ENCODE measurements around the gene TRMT6. TPM values are rescaled to one million over a fixed set of nuclear protein-coding genes. Genes with fewer than 3 reads are reported as not detected.
A peak's percentile ranks its signal among the peaks of the same experiment; 100 is the strongest.

TRMT6 gene
- total and polyA plus RNA-seq, 4 donors: 3.1 to 6.2 (median 4.0) TPM

GRCh38 chr20:5987383-5987782 is 37.0 kb upstream of the TRMT6 start:
- peaks cover 0 to 6% (median 1%) of the 10 kb centered on the region in 4 donors for H3K36me3 ChIP-seq (ENCODE audit: control insufficient read depth in 4 of 4, insufficient read depth in 3 of 4, low read depth in 1 of 4, low read length in 3 of 4)
- no peak overlapping the region for H3K9ac ChIP-seq (ENCODE audit: low read depth in 1 of 2, low read length in 2 of 2)
- H3K9me3 ChIP-seq (ENCODE audit: control insufficient read depth in 4 of 4, low read length in 3 of 4): no peaks in the 10 kb centered on the region
- no peaks in the 10 kb centered on the region for H3K4me1 ChIP-seq (ENCODE audit: control insufficient read depth in 4 of 4, insufficient read depth in 4 of 4, low read length in 3 of 4)
- no peak overlapping the region for H3K4me3 ChIP-seq (ENCODE audit: low read depth in 1 of 3, low read length in 3 of 3)
- no peak for DNase-seq (ENCODE audit: low spot score)
- H3K27ac ChIP-seq (ENCODE audit: low read depth in 1 of 2, low read length in 2 of 2): no peak overlapping the region
- TF ChIP-seq NR2F2 (IDR thresholded peaks at IDR 0.05) (no peak), RXRA (IDR thresholded peaks at IDR 0.05) (no peak), RAD21 (IDR thresholded peaks at IDR 0.05) (no peak), CTCF (IDR thresholded peaks at IDR 0.05; ENCODE audit: low read depth, low read length, missing input control) (no peak), REST (IDR thresholded peaks at IDR 0.05) (no peak), ZBTB33 (IDR thresholded peaks at IDR 0.05) (no peak), JUND (IDR thresholded peaks at IDR 0.05) (no peak), YY1 (IDR thresholded peaks at IDR 0.05) (no peak), SP1 (IDR thresholded peaks at IDR 0.05) (no peak), MAX (IDR thresholded peaks at IDR 0.05) (no peak), GABPA (IDR thresholded peaks at IDR 0.05 in 1 of 2, conservative IDR thresholded peaks at IDR 0.05 in 1 of 2) (no peak)
- over 99% methylated on average over 2 of the region's 2 CpGs for WGBS
- no peaks in the 10 kb centered on the region for H3K27me3 ChIP-seq (ENCODE audit: control insufficient read depth in 4 of 4, insufficient read depth in 4 of 4, low read length in 3 of 4)

- Histone ChIP-seq H3K4me3 (ENCODE audit: low read depth in 1 of 3, low read length in 3 of 3) (no peak overlapping the region), H3K36me3 (ENCODE audit: control insufficient read depth in 4 of 4, insufficient read depth in 3 of 4, low read depth in 1 of 4, low read length in 3 of 4) (peaks cover 0 to 2% (median 2%) of the 10 kb centered on the region in 4 donors), H3K27ac (ENCODE audit: low read depth in 1 of 2, low read length in 2 of 2) (no peak overlapping the region), H3K9me3 (ENCODE audit: control insufficient read depth in 4 of 4, low read length in 3 of 4) (no peaks in the 10 kb centered on the region), H3K27me3 (ENCODE audit: control insufficient read depth in 4 of 4, insufficient read depth in 4 of 4, low read length in 3 of 4) (no peaks in the 10 kb centered on the region), H3K9ac (ENCODE audit: low read depth in 1 of 2, low read length in 2 of 2) (no peak overlapping the region), H3K4me1 (ENCODE audit: control insufficient read depth in 4 of 4, insufficient read depth in 4 of 4, low read length in 3 of 4) (peaks cover 3 to 17% (median 11%) of the 10 kb centered on the region in 4 donors)
- DNase-seq (ENCODE audit: low spot score): no peak
- TF ChIP-seq HNF4A (conservative IDR thresholded peaks at IDR 0.05) (peak; percentile 69 to 87), RXRA (IDR thresholded peaks at IDR 0.05) (peak; percentile 58 to 68), SP1 (IDR thresholded peaks at IDR 0.05) (peak; percentile 61), TAF1 (conservative IDR thresholded peaks at IDR 0.05) (no peak), HNF4G (IDR thresholded peaks at IDR 0.05) (no peak)
- 58% methylated on average over 5 of the region's 5 CpGs for WGBS
Observed at GRCh38 chr20:5980720-5981538, 30.6 kb upstream of the TRMT6 start.
